Retina (tissue), 1 donor: ENCODE results near the gene DHCR7.
A peak's percentile ranks its signal among the peaks of the same experiment; 100 is the strongest.

ENCODE experiments used
- DNase-seq: peaks from one replicate; pipeline ENCODE4 v3.0.0-alpha.2; 2016

DHCR7 gene

DNA sequence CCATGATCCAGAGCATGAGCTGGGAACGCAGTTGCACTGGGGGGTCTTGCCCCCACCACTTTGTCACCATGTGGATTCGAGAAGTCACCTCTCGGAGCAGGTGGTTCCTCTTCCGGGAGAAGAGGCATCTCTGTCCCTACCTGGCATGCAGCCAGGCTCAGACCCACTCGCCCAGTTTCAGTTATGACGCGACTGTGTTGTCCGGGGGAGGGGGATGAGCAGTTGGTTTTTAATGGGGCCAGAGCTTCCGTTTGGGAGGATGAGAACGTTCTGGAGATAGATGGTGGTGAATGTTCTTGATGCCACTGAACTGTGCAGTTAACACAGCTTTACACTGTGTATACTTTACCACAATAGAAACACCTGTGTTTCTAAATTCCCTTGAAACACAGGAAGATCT, 41.5 kb downstream of the DHCR7 start:
- DNase-seq, result no peak

DNA sequence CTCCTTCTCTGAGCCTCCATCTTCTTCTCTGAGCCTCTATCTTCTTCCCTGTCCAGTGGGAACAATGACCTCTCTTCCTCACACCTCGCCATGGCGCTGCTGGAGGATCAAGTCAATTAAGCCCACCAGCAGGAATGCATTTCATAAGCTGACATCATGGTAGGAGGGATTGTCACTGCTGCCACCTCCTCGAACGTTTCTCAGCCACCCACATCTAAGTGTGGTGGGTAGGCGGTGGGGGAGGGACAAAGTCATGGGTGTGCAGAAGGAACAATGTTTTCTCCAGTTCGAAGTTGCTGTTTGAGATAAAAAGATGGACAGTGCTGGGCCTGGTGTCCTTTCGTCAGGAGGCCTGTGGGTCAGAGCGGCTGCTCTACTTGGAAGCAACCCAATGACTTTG, 44.0 kb downstream of the DHCR7 start:
- DNase-seq, result no peak

DNA sequence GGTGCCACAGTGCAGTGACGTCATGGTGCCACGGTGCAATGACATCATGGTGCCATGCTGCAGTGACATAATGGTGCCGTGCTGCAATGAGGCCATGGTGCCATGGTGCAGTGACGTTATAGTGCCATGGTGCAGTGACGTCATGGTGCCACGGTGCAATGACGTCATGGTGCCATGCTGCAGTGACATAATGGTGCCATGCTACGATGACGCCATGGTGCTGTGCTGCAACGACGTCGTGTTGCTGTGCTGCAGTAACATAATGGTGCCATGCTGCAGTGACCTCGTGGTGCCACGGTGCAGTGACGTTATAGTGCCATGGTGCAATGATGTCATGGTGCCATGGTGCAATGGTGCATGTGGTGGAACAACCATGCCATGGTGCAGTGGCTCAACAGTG, 45.3 kb downstream of the DHCR7 start:
- no peak for DNase-seq

GRCh38 chr11:71400216-71400615, 48.0 kb downstream of the DHCR7 start:
- DNase-seq, result no peak

- no peak for DNase-seq
Measured at GRCh38 chr11:71399341-71399740, 48.9 kb downstream of the DHCR7 start.

GRCh38 chr11:71397961-71398360, 50.2 kb downstream of the DHCR7 start:
- DNase-seq, result no peak

GRCh38 chr11:71397331-71397860, 50.8 kb downstream of the DHCR7 start:
- DNase-seq, result peak; percentile 72

- DNase-seq, result peak; percentile 20
Measured at GRCh38 chr11:71396548-71397123, 51.6 kb downstream of the DHCR7 start.

DNA sequence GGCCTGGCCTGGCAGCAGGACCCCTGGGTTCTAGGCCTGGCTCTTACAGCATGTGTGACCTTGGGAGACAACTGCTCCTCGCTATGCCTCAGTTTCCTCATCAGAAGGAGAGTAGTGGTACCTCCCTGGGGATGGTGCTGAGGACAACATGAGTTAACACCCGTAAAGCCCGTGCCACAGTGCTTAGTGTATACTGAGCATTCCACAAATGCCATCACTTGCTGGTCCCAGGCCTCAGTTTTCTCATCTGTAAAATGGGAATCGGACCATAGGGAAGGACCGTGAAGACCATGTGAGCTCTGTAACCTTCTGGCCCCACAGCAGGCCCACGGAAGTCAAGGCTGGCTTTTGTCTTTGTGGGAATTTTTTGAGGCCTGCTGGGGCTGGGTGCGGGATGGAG, 52.4 kb downstream of the DHCR7 start:
- no peak for DNase-seq

DNA sequence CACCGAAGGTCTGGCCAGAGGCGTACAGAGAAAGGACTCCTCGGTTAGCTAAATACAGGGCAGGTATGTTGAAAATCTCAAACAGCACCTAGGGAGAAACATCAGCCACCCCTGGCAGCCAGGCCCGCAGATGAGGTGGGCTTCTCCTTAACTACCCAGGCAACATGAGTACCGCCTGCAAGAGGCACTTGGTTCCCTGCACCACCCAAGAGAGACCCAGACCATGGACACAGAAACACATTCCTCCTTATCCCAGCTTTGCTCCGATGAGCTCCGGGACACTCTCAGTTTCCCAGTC, 53.0 kb downstream of the DHCR7 start:
- DNase-seq, result no peak

- no peak for DNase-seq
Measured at GRCh38 chr11:71393283-71393682, 54.9 kb downstream of the DHCR7 start.

GRCh38 chr11:71391796-71392195, 56.4 kb downstream of the DHCR7 start:
- DNase-seq, result no peak

GRCh38 chr11:71391352-71391751, 56.8 kb downstream of the DHCR7 start:
- no peak for DNase-seq

DNA sequence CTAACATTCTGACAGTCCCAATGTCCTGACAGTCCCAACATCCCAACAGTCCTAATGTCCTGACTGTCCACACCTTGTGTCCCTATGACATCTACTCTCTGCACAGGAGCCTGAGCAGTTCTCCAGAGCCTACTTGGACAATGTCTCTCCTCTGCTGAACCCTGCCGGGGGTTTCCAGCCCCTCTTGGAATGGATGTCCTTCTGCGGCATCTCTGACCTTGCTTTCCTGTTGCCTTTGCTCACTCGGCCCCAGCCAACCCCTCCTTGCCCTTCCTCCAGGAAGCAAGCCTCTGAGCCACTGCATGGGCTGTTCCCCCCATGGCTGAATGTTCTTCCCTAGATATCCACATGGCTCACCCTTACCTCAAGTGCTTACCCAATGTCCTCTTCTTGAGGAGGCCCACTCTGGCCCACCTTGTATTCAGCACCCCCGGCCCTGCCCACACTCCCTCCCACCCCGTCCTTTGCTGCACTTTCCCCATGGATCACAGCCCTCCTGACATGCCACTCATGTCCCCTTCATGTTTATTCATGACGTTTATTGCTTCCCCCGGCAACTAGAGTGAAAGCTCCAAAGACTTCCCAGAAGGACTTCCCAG, 59.5 kb downstream of the DHCR7 start:
- no peak for DNase-seq

GRCh38 chr11:71387784-71388636, 60.2 kb downstream of the DHCR7 start:
- DNase-seq, result no peak

DNA sequence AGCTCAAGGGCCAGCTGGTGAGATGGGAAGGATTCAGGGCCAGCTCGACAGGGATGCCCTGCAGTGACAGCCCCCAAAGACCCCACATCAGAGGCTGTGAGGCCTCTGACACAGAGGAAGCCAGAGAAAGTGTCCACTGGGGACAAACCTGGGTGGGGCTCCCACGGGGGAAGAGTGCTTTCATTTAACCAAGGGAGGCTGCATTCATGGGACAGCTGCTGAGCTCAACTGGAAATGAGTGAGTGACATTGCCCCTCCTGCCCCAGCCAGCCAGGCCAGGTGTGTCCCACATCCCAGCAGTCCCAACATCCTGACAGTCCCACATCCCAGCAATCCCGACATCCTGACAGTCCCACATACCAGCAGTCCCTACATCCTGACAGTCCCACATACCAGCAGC, 61.0 kb downstream of the DHCR7 start:
- no peak for DNase-seq

- DNase-seq, result no peak
Measured at GRCh38 chr11:71386202-71386601, 62.0 kb downstream of the DHCR7 start.

- DNase-seq, result no peak
Measured at GRCh38 chr11:71385091-71385490, 63.1 kb downstream of the DHCR7 start.

GRCh38 chr11:71384561-71384960, 63.6 kb downstream of the DHCR7 start:
- no peak for DNase-seq
